CD4-positive, CD25-positive, alpha-beta regulatory T cell (primary cell): ENCODE results near the gene OBP2B. TPM values are rescaled to one million over a fixed set of nuclear protein-coding genes. Genes with fewer than 3 reads are reported as not detected.

Experiments
- ATAC-seq, 2 donors: fragments of 150-1000 bp; cut with Tn5 transposase; one replicate each; pipeline ENCODE4 v1.10.0; 2021; ENCODE audit warnings: low read depth in 2 of 2, moderate number of reproducible peaks in 2 of 2, moderate library complexity in 1 of 2
- DNase-seq, 3 donors: peaks; one replicate each; pipeline versions ENCODE4 v3.0.0 to v3.0.0-alpha.2; 2012 to 2022; ENCODE audit warnings: mixed read lengths in 1 of 3
- H3K27ac ChIP-seq: one replicate; pipeline ENCODE4 v1.7.0; 2013; ENCODE audit warnings: mild to moderate bottlenecking, low read length; ENCODE audit not compliant: insufficient read depth, poor library complexity, severe bottlenecking
- H3K27me3 ChIP-seq: one replicate; pipeline ENCODE4 v1.7.0; 2013; ENCODE audit warnings: low read length; ENCODE audit not compliant: control insufficient read depth, insufficient read depth
- H3K36me3 ChIP-seq: one replicate; pipeline ENCODE4 v1.7.0; 2013; ENCODE audit warnings: mild to moderate bottlenecking, low read length, moderate library complexity; ENCODE audit not compliant: control insufficient read depth, insufficient read depth
- H3K4me1 ChIP-seq: 2 replicates; pipeline ENCODE4 v1.7.0; 2013; ENCODE audit warnings: mild to moderate bottlenecking, low read length; ENCODE audit not compliant: insufficient read depth, control insufficient read depth, poor library complexity, severe bottlenecking
- H3K4me3 ChIP-seq: one replicate; pipeline ENCODE4 v1.7.0; 2013; ENCODE audit warnings: low read depth, mild to moderate bottlenecking, low read length, moderate library complexity
- H3K9me3 ChIP-seq, 2 experiments: 1 replicate in 1 of 2; 2 replicates in 1 of 2; pipeline ENCODE4 v1.7.0; 2013; ENCODE audit warnings: low read length in 2 of 2, mild to moderate bottlenecking in 1 of 2, moderate library complexity in 1 of 2; ENCODE audit not compliant: control insufficient read depth in 2 of 2
- H3K27ac Mint-ChIP-seq, 3 donors: one replicate each; pipeline ENCODE4 v1.8.0; 2020 to 2022; ENCODE audit warnings: mild to moderate bottlenecking in 3 of 3, mixed read lengths in 3 of 3, moderate library complexity in 2 of 3
- H3K27me3 Mint-ChIP-seq: one replicate; pipeline ENCODE4 v1.8.0; 2022; ENCODE audit warnings: mild to moderate bottlenecking, mixed read lengths
- H3K36me3 Mint-ChIP-seq: one replicate; pipeline ENCODE4 v1.8.0; 2020; ENCODE audit warnings: mixed read lengths
- H3K4me1 Mint-ChIP-seq, 4 donors: one replicate each; pipeline ENCODE4 v1.8.0; 2020 to 2022; ENCODE audit warnings: mixed read lengths in 4 of 4, mild to moderate bottlenecking in 1 of 4
- H3K4me3 Mint-ChIP-seq, 4 donors: one replicate each; pipeline ENCODE4 v1.8.0; 2020 to 2022; ENCODE audit warnings: mild to moderate bottlenecking in 4 of 4, mixed read lengths in 4 of 4, moderate library complexity in 3 of 4
- H3K9me3 Mint-ChIP-seq, 7 donors: one replicate each; pipeline ENCODE4 v1.8.0; 2020 to 2022; ENCODE audit warnings: mixed read lengths in 7 of 7, mild to moderate bottlenecking in 3 of 7, moderate library complexity in 2 of 7
- polyA plus RNA-seq, 4 donors: library from polyadenylated mRNA; unstranded; fragments of 300-500 nt; fragmentation: Illumina TruSeq; gene quantifications; one replicate each; pipeline ENCODE4 v1.2.3, GENCODE V29; 2021
- total RNA-seq: library from RNA; stranded (reverse); gene quantifications from one replicate; pipeline ENCODE4 v1.2.3, GENCODE V29; 2022

OBP2B gene
- total and polyA plus RNA-seq, 5 donors from 2014 or later = not detected

DNA sequence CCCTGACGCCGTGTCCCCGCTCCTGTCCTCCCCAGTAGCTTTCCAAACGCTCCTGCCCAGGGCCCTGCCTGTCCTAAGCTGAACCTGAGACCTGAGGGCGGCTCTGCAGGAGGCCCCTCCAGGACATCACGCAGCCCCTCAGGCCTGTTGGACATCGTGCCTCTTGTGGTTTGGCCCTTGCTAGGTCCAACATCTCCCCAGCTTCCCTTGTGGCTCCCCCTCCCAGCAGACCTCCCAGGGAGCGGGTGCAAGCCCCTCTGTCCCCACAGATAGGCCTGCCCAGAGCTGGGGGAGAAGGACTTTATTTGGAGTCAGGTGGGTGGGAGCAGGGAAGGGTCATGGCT, 4.1 kb downstream of the OBP2B start:
- no peaks in the 10 kb centered on the region for H3K27me3 ChIP-seq
- no peak overlapping the region for H3K27ac ChIP-seq
- H3K9me3 ChIP-seq = no peaks in the 10 kb centered on the region
- H3K4me3 Mint-ChIP-seq = no peak overlapping the region
- no peaks in the 10 kb centered on the region for H3K36me3 Mint-ChIP-seq
- peaks cover 12% of the 10 kb centered on the region for H3K27me3 Mint-ChIP-seq
- H3K9me3 Mint-ChIP-seq = peaks cover 0 to 1% (median 0%) of the 10 kb centered on the region in 7 donors
- H3K4me1 Mint-ChIP-seq = peaks cover 0 to 7% (median under 1%) of the 10 kb centered on the region in 4 donors
- DNase-seq (no peak), ATAC-seq (no peak)
- H3K27ac Mint-ChIP-seq = no peak overlapping the region
- H3K36me3 ChIP-seq = no peaks in the 10 kb centered on the region
- H3K4me1 ChIP-seq = no peaks in the 10 kb centered on the region
- H3K4me3 ChIP-seq = no peak overlapping the region

DNA sequence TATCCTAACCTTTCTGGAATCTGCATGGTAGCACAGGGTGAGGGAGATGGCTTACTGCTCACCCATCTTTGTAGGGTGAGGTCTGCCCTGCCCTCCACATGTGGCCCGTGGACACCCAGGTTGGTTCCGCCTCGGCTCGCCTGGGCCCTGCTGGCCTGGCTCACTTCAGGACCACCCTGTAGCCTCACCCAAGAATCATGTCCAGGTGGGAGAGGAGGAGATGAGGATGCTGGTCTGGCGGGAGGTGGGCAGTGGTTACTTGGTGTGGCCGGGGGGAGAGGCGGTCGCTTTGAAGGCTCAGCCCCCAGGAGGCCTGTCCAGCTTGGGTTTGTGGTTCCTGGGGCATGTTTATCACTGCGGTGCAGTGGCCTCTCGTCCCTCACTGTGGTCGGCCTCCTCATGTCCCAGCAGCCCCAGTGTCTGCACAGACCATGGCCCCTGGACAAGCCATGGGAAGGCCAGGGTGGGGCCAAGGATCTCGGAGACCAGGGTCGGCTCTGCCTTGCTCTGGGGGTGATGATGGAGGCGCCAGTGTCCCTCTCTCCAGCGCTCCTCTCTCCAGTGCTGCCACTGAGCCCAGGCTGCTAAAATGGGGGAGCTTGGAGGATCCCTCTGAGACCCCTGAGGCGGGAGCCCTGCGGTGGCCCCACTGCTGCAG, 4.6 kb downstream of the OBP2B start:
- Mint-ChIP-seq H3K4me1 (peaks cover 0 to 8% (median under 1%) of the 10 kb centered on the region in 4 donors), H3K4me3 (no peak overlapping the region), H3K27ac (no peak overlapping the region), H3K27me3 (peaks cover 10% of the 10 kb centered on the region), H3K9me3 (peaks cover 0 to 1% (median 0%) of the 10 kb centered on the region in 7 donors), H3K36me3 (no peaks in the 10 kb centered on the region)
- Histone ChIP-seq H3K4me3 (no peak overlapping the region), H3K36me3 (no peaks in the 10 kb centered on the region), H3K9me3 (no peaks in the 10 kb centered on the region), H3K27me3 (no peaks in the 10 kb centered on the region), H3K4me1 (no peaks in the 10 kb centered on the region), H3K27ac (no peak overlapping the region)
- ATAC-seq = no peak
- DNase-seq = no peak

DNA sequence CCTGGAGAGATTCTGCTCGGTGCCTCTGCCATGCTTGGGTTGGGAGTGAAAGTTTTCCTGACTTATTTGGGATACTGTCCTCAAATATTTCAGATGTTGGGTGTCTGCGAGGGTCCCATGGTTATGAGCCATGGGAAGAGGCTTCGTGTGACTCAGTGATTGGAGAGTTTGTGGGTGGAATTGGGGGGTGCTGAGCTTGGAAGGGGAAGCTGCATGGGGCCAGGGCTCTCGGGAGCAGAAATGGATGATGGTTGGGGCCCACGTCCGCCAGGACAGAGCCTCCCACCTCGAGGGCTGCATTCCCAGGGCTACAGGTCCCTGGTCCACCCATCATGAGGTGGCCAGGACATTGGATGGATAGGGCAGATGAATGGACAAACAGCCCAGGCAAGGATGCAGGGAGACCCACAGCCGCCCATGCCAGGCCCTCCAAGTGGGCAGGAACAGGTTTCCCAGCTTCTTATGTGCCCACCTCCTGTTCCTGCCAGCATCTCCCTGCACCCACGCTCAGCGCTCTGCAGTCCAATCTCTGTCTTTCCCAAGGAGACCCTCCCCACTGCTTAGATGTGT, 5.5 kb downstream of the OBP2B start:
- Mint-ChIP-seq H3K4me3 (no peak overlapping the region), H3K9me3 (peaks cover 0 to 1% (median 0%) of the 10 kb centered on the region in 7 donors), H3K27ac (no peak overlapping the region), H3K27me3 (peaks cover 10% of the 10 kb centered on the region), H3K4me1 (peaks cover 0 to 8% (median under 1%) of the 10 kb centered on the region in 4 donors), H3K36me3 (no peaks in the 10 kb centered on the region)
- Histone ChIP-seq H3K36me3 (no peaks in the 10 kb centered on the region), H3K27ac (no peak overlapping the region), H3K27me3 (no peaks in the 10 kb centered on the region), H3K4me3 (no peak overlapping the region), H3K9me3 (no peaks in the 10 kb centered on the region), H3K4me1 (no peaks in the 10 kb centered on the region)
- ATAC-seq = no peak
- DNase-seq = no peak

DNA sequence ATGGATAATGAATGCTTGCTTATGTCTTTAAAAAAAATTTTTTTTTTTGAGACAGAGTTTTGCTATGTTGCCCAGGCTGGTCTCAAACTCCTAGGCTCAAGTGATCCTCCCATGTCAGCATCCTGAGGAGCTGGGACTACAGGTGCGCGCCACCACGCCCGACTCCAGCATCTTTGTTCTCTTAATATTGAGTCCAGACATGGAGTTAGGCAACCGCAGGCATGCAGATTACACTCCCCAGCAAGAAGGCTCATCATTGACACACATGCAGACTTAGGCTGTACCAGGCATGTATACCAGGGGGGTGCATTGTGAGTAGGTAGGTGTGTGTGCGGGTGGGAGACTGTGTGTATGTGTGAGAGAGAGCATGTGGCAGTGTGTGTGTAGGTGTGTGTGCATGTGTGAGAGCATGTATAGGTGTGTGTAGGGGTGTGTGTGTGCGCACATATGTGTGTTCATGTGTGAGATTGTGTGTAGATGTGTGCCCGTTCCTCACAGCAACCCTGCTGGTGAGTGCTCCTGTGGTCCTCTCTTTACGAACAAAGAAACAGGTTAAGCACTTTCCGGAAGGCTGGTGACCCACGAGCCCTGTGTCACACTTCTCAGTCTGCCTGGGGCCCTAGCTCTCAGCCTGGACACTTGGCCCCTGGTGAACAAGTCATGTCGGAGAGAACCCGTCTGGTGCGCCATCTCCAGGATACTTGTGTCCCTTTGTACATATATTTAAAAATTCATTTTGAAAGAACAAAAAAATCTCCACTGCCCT, 6.2 kb downstream of the OBP2B start:
- peaks cover 0 to 1% (median 0%) of the 10 kb centered on the region in 7 donors for H3K9me3 Mint-ChIP-seq
- H3K27me3 Mint-ChIP-seq = peaks cover 10% of the 10 kb centered on the region
- Histone ChIP-seq H3K27ac (no peak overlapping the region), H3K36me3 (no peaks in the 10 kb centered on the region), H3K4me3 (no peak overlapping the region), H3K27me3 (no peaks in the 10 kb centered on the region), H3K4me1 (no peaks in the 10 kb centered on the region), H3K9me3 (no peaks in the 10 kb centered on the region)
- no peak overlapping the region for H3K4me3 Mint-ChIP-seq
- peak overlapping the region in 1 of 3 donors; percentile 26 for H3K27ac Mint-ChIP-seq
- H3K36me3 Mint-ChIP-seq = no peaks in the 10 kb centered on the region
- ATAC-seq = no peak
- H3K4me1 Mint-ChIP-seq = peaks cover 0 to 9% (median under 1%) of the 10 kb centered on the region in 4 donors
- no peak for DNase-seq

DNA sequence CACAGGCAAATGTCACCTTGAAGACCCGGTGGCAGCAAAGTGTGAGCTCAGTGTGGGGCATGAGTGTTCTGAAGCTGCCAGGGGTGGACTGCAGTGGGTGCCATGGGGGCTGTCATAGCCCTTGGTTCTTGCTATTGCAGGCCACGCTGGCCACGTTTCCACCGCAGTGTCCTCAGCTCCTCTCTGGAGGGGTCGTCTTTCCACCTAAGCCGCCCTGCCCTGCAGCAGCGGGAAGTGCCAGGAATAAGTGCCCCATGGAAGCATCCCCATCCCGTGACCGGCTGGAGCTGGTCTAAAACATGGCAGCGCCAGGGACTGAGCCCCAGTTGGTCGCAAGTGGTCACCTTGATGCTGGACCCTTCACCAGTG, 6.9 kb downstream of the OBP2B start:
- Mint-ChIP-seq H3K9me3 (peaks cover 0 to 1% (median 0%) of the 10 kb centered on the region in 7 donors), H3K36me3 (no peaks in the 10 kb centered on the region), H3K4me1 (peaks cover 0 to 13% (median under 1%) of the 10 kb centered on the region in 4 donors), H3K27me3 (peaks cover 10% of the 10 kb centered on the region), H3K27ac (no peak overlapping the region), H3K4me3 (no peak overlapping the region)
- no peaks in the 10 kb centered on the region for H3K9me3 ChIP-seq
- no peaks in the 10 kb centered on the region for H3K27me3 ChIP-seq
- H3K4me3 ChIP-seq = no peak overlapping the region
- no peak overlapping the region for H3K27ac ChIP-seq
- no peaks in the 10 kb centered on the region for H3K36me3 ChIP-seq
- H3K4me1 ChIP-seq = no peaks in the 10 kb centered on the region
- DNase-seq (no peak), ATAC-seq (no peak)

DNA sequence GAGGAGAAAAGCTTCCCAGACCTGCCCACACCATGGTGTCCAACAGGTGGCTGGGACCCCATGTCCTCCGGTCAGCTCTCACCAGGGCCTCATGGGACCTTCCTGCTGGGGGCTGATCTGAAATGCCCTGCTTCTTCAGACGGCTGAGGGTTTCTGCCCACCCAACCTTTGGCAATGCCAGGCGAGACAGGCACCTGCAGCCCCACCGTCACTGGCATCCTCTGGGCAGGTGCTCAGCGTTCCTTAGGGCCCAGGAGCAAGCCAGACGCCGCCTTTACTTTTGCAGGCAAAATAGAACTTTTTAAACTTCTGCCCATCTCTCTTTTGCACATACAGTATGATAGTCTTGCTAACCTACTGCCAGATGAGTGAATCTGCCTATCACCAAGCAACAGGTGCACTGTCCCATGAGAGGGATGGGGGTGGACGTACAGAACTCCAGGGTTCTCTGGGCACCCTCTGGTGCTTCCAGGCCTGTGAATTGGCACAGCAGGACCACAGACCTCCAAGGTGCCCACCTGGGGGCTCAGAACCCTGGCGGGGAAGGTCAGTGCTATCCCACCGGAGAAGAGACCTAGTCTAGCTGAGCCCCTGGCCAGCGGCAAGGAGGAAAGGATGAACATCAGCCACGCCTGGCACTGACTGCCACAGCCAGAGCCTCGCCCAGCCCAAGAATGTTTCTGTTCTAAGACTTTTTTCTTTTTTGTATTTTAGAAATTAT, 7.5 kb downstream of the OBP2B start:
- Histone ChIP-seq H3K4me3 (no peak overlapping the region), H3K9me3 (no peaks in the 10 kb centered on the region), H3K27me3 (no peaks in the 10 kb centered on the region), H3K27ac (no peak overlapping the region), H3K36me3 (no peaks in the 10 kb centered on the region), H3K4me1 (no peaks in the 10 kb centered on the region)
- DNase-seq = no peak
- H3K27me3 Mint-ChIP-seq = peaks cover 14% of the 10 kb centered on the region
- H3K27ac Mint-ChIP-seq = no peak overlapping the region
- no peak for ATAC-seq
- no peak overlapping the region for H3K4me3 Mint-ChIP-seq
- no peaks in the 10 kb centered on the region for H3K36me3 Mint-ChIP-seq
- peaks cover 0 to 13% (median under 1%) of the 10 kb centered on the region in 4 donors for H3K4me1 Mint-ChIP-seq
- peaks cover 0 to 1% (median 0%) of the 10 kb centered on the region in 7 donors for H3K9me3 Mint-ChIP-seq

DNA sequence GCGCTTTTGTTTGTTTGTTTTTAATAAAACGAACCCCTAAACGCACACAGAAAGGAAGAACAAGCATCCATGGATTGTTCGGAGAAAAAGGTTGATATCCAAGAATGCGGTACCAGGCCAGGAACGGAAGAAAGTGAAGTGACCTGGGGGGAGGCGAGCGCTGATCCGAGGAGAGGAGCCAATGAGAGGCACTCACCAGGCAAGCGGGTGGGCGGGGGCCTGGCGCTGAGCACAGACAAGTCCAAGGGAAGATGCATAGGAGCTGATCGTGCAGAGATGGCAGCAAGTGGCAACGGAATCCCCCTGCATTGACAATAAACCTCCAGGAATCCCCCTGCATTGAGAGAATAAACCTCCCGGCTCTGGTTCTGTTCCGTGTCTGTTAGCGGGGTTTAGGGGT, 8.4 kb downstream of the OBP2B start:
- H3K9me3 Mint-ChIP-seq = peaks cover 0 to 1% (median 0%) of the 10 kb centered on the region in 7 donors
- Histone ChIP-seq H3K36me3 (no peaks in the 10 kb centered on the region), H3K4me3 (no peak overlapping the region), H3K9me3 (no peaks in the 10 kb centered on the region), H3K4me1 (no peaks in the 10 kb centered on the region), H3K27ac (no peak overlapping the region), H3K27me3 (peaks cover 1% of the 10 kb centered on the region)
- H3K27me3 Mint-ChIP-seq = peaks cover 16% of the 10 kb centered on the region
- H3K4me3 Mint-ChIP-seq = peak overlapping the region in 2 of 4 donors; percentile 35 to 50
- DNase-seq (no peak), ATAC-seq (no peak)
- peaks cover 0 to 13% (median under 1%) of the 10 kb centered on the region in 4 donors for H3K4me1 Mint-ChIP-seq
- H3K27ac Mint-ChIP-seq = no peak overlapping the region
- H3K36me3 Mint-ChIP-seq = no peaks in the 10 kb centered on the region
